ENCODE results near the gene TRIM14.
"Not testable (repeated sequence)": the region's sequence is repeated elsewhere in the genome, so short reads cannot be mapped to it uniquely, and the experiment has no call there.

TRIM14 gene

GRCh38 chr9:98104445-98104881 is 14.6 kb downstream of the TRIM14 start:
- no peak for DNase-seq

- DNase-seq = peak; percentile 70
These were observed 17.2 kb downstream of the TRIM14 start for GRCh38 chr9:98101868-98102273.

GRCh38 chr9:98101416-98101815 is 17.6 kb downstream of the TRIM14 start:
- no peak for DNase-seq

- DNase-seq = no peak
These were observed 18.6 kb downstream of the TRIM14 start for GRCh38 chr9:98100456-98100855.

- no peak for DNase-seq
These were observed 19.1 kb downstream of the TRIM14 start for GRCh38 chr9:98099898-98100297.

- DNase-seq = no peak
These were observed 19.7 kb downstream of the TRIM14 start for GRCh38 chr9:98099346-98099745.

- no peak for DNase-seq
These were observed 21.2 kb downstream of the TRIM14 start for GRCh38 chr9:98097836-98098235.

- no peak for DNase-seq
These were observed 22.9 kb downstream of the TRIM14 start for GRCh38 chr9:98096091-98096490.

- DNase-seq = no peak
These were observed 23.6 kb downstream of the TRIM14 start for GRCh38 chr9:98095401-98095800.

GRCh38 chr9:98094851-98095250 is 24.2 kb downstream of the TRIM14 start:
- no peak for DNase-seq

GRCh38 chr9:98094316-98094715 is 24.7 kb downstream of the TRIM14 start:
- no peak for DNase-seq

GRCh38 chr9:98092613-98092931 is 26.4 kb downstream of the TRIM14 start:
- no peak for DNase-seq

- no peak for DNase-seq
These were observed 27.0 kb downstream of the TRIM14 start for GRCh38 chr9:98091735-98092612.

- not testable (repeated sequence) for DNase-seq
These were observed 28.3 kb downstream of the TRIM14 start for GRCh38 chr9:98090674-98091073.

GRCh38 chr9:98087420-98088354 is 31.3 kb downstream of the TRIM14 start:
- DNase-seq = no peak

GRCh38 chr9:98086461-98086860 is 32.6 kb downstream of the TRIM14 start:
- no peak for DNase-seq

- DNase-seq = peak; percentile 30
These were observed 33.1 kb downstream of the TRIM14 start for GRCh38 chr9:98085944-98086343.

GRCh38 chr9:98085058-98085457 is 34.0 kb downstream of the TRIM14 start:
- no peak for DNase-seq

- no peak for DNase-seq
These were observed 34.6 kb downstream of the TRIM14 start for GRCh38 chr9:98084396-98084795.

GRCh38 chr9:98083566-98084183 is 35.3 kb downstream of the TRIM14 start:
- no peak for DNase-seq

GRCh38 chr9:98083061-98083501 is 35.9 kb downstream of the TRIM14 start:
- DNase-seq = no peak

- no peak for DNase-seq
These were observed 37.4 kb downstream of the TRIM14 start for GRCh38 chr9:98081477-98082219.

- DNase-seq = no peak
These were observed 38.2 kb downstream of the TRIM14 start for GRCh38 chr9:98080780-98081179.
